ENCODE measurements around the gene WDR45B. TPM values are rescaled to one million over a fixed set of nuclear protein-coding genes. Genes with fewer than 3 reads are reported as not detected.

The WDR45B gene
- total and polyA plus RNA-seq, 2 donors (not counting 1 experiment from before 2014, with no cell fraction given): 54.3 to 72.7 TPM

- H3K9me3 Mint-ChIP-seq (ENCODE audit: insufficient read depth): no peaks in the 10 kb centered on the region
- Histone ChIP-seq H3K27ac (ENCODE audit: low read length in 2 of 2) (no peak overlapping the region), H3K9me3 (ENCODE audit: control extremely low read depth in 1 of 3, control insufficient read depth in 2 of 3, insufficient read depth in 1 of 3, low read length in 2 of 3) (no peaks in the 10 kb centered on the region), H3K27me3 (replicated peaks in 1 of 4; ENCODE audit: control extremely low read depth in 1 of 4, control insufficient read depth in 3 of 4, insufficient read depth in 4 of 4, low read length in 3 of 4) (no peaks in the 10 kb centered on the region), H3K9ac (ENCODE audit: low read length) (no peak overlapping the region), H3K4me2 (replicated peaks; ENCODE audit: low read depth, low read length, poor library complexity, severe bottlenecking) (no peak overlapping the region), H3K79me2 (ENCODE audit: control insufficient read depth, insufficient read depth, low read length) (peaks cover 19% of the 10 kb centered on the region), H3K4me3 (ENCODE audit: control extremely low read depth in 1 of 5, extremely low read depth in 1 of 5, insufficient read depth in 1 of 5, low read depth in 2 of 5, low read length in 4 of 5) (no peak overlapping the region), H4K20me1 (ENCODE audit: control insufficient read depth, insufficient read depth, low read length, poor library complexity, severe bottlenecking) (no peaks in the 10 kb centered on the region), H3K36me3 (replicated peaks in 1 of 2; ENCODE audit: control extremely low read depth in 1 of 2, control insufficient read depth in 1 of 2, extremely low read depth in 1 of 2, insufficient read depth in 2 of 2, low read length in 1 of 2) (peaks cover 0 to 60% of the 10 kb centered on the region in 2 experiments), H3K4me1 (ENCODE audit: control insufficient read depth in 2 of 2, insufficient read depth in 2 of 2, low read length in 2 of 2) (no peaks in the 10 kb centered on the region), H2AFZ (ENCODE audit: insufficient read depth, low read depth, low read length, poor library complexity, severe bottlenecking) (no peak overlapping the region)
- POLR2A ChIA-PET: interaction anchor here (0.7 kb wide), 1 partner anchor 533 kb away, joined by 6 read pairs; no protein-coding TSS in a partner anchor
- no peak for ATAC-seq (ENCODE audit: low read depth)
- H3K4me3 Mint-ChIP-seq: no peak overlapping the region
- H3K27ac Mint-ChIP-seq: no peak overlapping the region
- no peaks in the 10 kb centered on the region for H3K27me3 Mint-ChIP-seq
- 98% methylated on average over 4 of the region's 11 CpGs for WGBS (ENCODE audit: insufficient coverage)
- intact Hi-C loops (cut with micrococcal nuclease): no loop called here
- CTCF ChIA-PET: no interaction called here
- no peak for TF ChIP-seq EZH2 (IDR thresholded peaks at IDR 0.05; ENCODE audit: borderline replicate concordance, insufficient read depth, low read depth, low read length, poor library complexity, severe bottlenecking)
- TF ChIP-seq CTCF (IDR thresholded peaks at IDR 0.05): no peak
- no peak for DNase-seq
- H3K4me1 Mint-ChIP-seq: no peaks in the 10 kb centered on the region
Measured at GRCh38 chr17:82574041-82574440, 74.2 kb downstream of the WDR45B start.

DNA sequence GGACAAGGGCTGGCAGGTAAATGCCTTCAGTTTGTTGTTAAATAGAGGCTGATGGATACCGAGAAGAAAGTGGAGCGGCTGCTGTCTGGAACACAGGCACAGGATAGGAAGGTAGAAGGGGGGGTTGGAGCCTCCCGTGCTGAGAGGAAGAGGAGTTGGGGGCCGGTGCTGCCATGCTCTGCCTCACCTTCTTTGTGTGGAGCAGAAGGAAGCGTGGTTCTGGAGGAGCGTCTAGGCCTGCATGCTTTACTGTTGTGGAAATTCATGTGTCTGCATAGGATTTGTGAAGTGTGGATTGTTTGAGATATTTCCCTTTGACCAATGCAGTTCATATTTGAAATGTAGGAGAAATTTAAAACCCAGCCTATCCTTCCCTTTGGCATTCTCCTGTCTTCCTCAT lies 76.4 kb downstream of the WDR45B start:
- intact Hi-C loops (cut with micrococcal nuclease): no loop called here
- Histone ChIP-seq H3K27me3 (replicated peaks in 1 of 4; ENCODE audit: control extremely low read depth in 1 of 4, control insufficient read depth in 3 of 4, insufficient read depth in 4 of 4, low read length in 3 of 4) (no peaks in the 10 kb centered on the region), H3K4me1 (ENCODE audit: control insufficient read depth in 2 of 2, insufficient read depth in 2 of 2, low read length in 2 of 2) (no peaks in the 10 kb centered on the region), H3K27ac (ENCODE audit: low read length in 2 of 2) (no peak overlapping the region), H3K79me2 (ENCODE audit: control insufficient read depth, insufficient read depth, low read length) (peaks cover 34% of the 10 kb centered on the region), H3K9me3 (ENCODE audit: control extremely low read depth in 1 of 3, control insufficient read depth in 2 of 3, insufficient read depth in 1 of 3, low read length in 2 of 3) (no peaks in the 10 kb centered on the region), H2AFZ (ENCODE audit: insufficient read depth, low read depth, low read length, poor library complexity, severe bottlenecking) (no peak overlapping the region), H3K4me3 (ENCODE audit: control extremely low read depth in 1 of 5, extremely low read depth in 1 of 5, insufficient read depth in 1 of 5, low read depth in 2 of 5, low read length in 4 of 5) (no peak overlapping the region), H3K4me2 (replicated peaks; ENCODE audit: low read depth, low read length, poor library complexity, severe bottlenecking) (no peak overlapping the region), H3K9ac (ENCODE audit: low read length) (no peak overlapping the region), H4K20me1 (ENCODE audit: control insufficient read depth, insufficient read depth, low read length, poor library complexity, severe bottlenecking) (peaks cover 11% of the 10 kb centered on the region), H3K36me3 (replicated peaks in 1 of 2; ENCODE audit: control extremely low read depth in 1 of 2, control insufficient read depth in 1 of 2, extremely low read depth in 1 of 2, insufficient read depth in 2 of 2, low read length in 1 of 2) (peaks cover 0 to 81% of the 10 kb centered on the region in 2 experiments)
- no peaks in the 10 kb centered on the region for H3K9me3 Mint-ChIP-seq (ENCODE audit: insufficient read depth)
- no peak for DNase-seq
- no peak overlapping the region for H3K27ac Mint-ChIP-seq
- no peaks in the 10 kb centered on the region for H3K4me1 Mint-ChIP-seq
- TF ChIP-seq CTCF (IDR thresholded peaks at IDR 0.05) (no peak), EZH2 (IDR thresholded peaks at IDR 0.05; ENCODE audit: borderline replicate concordance, insufficient read depth, low read depth, low read length, poor library complexity, severe bottlenecking) (no peak)
- 98% methylated on average over 6 of the region's 6 CpGs for WGBS (ENCODE audit: insufficient coverage)
- CTCF ChIA-PET: no interaction called here
- no peaks in the 10 kb centered on the region for H3K27me3 Mint-ChIP-seq
- no peak overlapping the region for H3K4me3 Mint-ChIP-seq
- ATAC-seq (ENCODE audit: low read depth): no peak
- POLR2A ChIA-PET: no interaction called here
